PC-9 (cell line): ENCODE results near the gene NTNG1.

ENCODE experiments used
- EZH2 ChIP-seq: fragments of 200-600 bp; sonication (generic); IDR thresholded peaks from 2 replicates; pipeline ENCODE4 v1.8.0; 2017; ENCODE audit warnings: antibody characterized with exemption, low read depth
- TF ChIP-seq, protein P1 (sequence below): fragments of 200-600 bp; sonication (generic); conservative IDR thresholded peaks from 2 replicates; pipeline ENCODE4 v1.6.1; 2017; ENCODE audit warnings: mixed run types, antibody characterized with exemption, mild to moderate bottlenecking, moderate library complexity

DNA sequence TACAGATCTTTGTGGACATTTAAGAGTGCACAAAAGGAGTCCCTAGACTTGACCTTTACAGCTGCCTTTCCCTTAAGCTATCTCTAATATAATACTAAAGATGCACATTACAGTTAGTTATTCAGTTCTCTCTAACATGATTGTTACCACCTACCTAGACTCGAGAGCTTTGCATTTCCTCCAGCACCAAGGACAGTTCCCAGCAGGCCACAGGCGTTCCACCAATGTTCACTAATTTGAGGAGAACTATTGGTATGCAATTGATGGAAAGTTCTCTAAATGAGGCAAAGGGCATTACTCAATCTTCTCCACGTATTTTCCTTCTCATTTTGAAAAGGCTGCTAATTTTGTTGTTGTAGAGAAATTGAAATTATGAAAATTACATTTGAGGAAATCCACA lies 5.4 kb upstream of the NTNG1 start:
- TF ChIP-seq, protein P1, sequence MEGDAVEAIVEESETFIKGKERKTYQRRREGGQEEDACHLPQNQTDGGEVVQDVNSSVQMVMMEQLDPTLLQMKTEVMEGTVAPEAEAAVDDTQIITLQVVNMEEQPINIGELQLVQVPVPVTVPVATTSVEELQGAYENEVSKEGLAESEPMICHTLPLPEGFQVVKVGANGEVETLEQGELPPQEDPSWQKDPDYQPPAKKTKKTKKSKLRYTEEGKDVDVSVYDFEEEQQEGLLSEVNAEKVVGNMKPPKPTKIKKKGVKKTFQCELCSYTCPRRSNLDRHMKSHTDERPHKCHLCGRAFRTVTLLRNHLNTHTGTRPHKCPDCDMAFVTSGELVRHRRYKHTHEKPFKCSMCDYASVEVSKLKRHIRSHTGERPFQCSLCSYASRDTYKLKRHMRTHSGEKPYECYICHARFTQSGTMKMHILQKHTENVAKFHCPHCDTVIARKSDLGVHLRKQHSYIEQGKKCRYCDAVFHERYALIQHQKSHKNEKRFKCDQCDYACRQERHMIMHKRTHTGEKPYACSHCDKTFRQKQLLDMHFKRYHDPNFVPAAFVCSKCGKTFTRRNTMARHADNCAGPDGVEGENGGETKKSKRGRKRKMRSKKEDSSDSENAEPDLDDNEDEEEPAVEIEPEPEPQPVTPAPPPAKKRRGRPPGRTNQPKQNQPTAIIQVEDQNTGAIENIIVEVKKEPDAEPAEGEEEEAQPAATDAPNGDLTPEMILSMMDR: no peak
- no peak for TF ChIP-seq EZH2
